NCI-H524 (cell line): ENCODE data around the gene UGT3A1.
"Not testable (repeated sequence)": the region's sequence is repeated elsewhere in the genome, so short reads cannot be mapped to it uniquely, and the experiment has no call there.

Source experiments
- DNase-seq, 2 experiments: peaks; one replicate each; lab custom pipeline; 2025; lab: John Stamatoyannopoulos, UW

UGT3A1 gene

GRCh38 chr5:35987776-35988175, 3.4 kb downstream of the UGT3A1 start:
- no peak for DNase-seq

- DNase-seq, result no peak
Measured at GRCh38 chr5:35979715-35980114, 11.5 kb downstream of the UGT3A1 start.

GRCh38 chr5:35976859-35977258, 14.3 kb downstream of the UGT3A1 start:
- not testable (repeated sequence) for DNase-seq

- no peak for DNase-seq
Measured at GRCh38 chr5:35974570-35974969, 16.6 kb downstream of the UGT3A1 start.

GRCh38 chr5:35971878-35972210, 19.3 kb downstream of the UGT3A1 start:
- no peak for DNase-seq

- no peak for DNase-seq
Measured at GRCh38 chr5:35971186-35971877, 19.9 kb downstream of the UGT3A1 start.

GRCh38 chr5:35963381-35963843, 27.8 kb downstream of the UGT3A1 start:
- peak in 1 of 2 experiments; percentile 27 for DNase-seq

GRCh38 chr5:35960328-35960727, 30.9 kb downstream of the UGT3A1 start:
- no peak for DNase-seq

GRCh38 chr5:35956429-35956828, 34.8 kb downstream of the UGT3A1 start:
- DNase-seq, result no peak

GRCh38 chr5:35954175-35954574, 37.0 kb downstream of the UGT3A1 start:
- DNase-seq, result no peak

- DNase-seq, result no peak
Measured at GRCh38 chr5:35947085-35947484, 44.1 kb downstream of the UGT3A1 start.

GRCh38 chr5:35939639-35940038, 51.6 kb downstream of the UGT3A1 start:
- no peak for DNase-seq

- peak in 1 of 2 experiments; percentile 15 for DNase-seq
Measured at GRCh38 chr5:35938568-35939227, 52.5 kb downstream of the UGT3A1 start, which contains the start of gene CAPSL. TSS of gene CAPSL (minus strand) at chr5:35938622. CDS start at chr5:35921120, 17,502 bp downstream.

- peak; percentile 77 to 84 for DNase-seq
Measured at GRCh38 chr5:35926389-35927051, 64.7 kb downstream of the UGT3A1 start.

GRCh38 chr5:35924950-35925722, 66.1 kb downstream of the UGT3A1 start:
- DNase-seq, result peak; percentile 69 to 90

- DNase-seq, result no peak
Measured at GRCh38 chr5:35924122-35924949, 66.9 kb downstream of the UGT3A1 start.

- DNase-seq, result peak; percentile 7 to 69
Measured at GRCh38 chr5:35922468-35922867, 68.7 kb downstream of the UGT3A1 start.

- no peak for DNase-seq
Measured at GRCh38 chr5:35921930-35922329, 69.3 kb downstream of the UGT3A1 start.

GRCh38 chr5:35920890-35921289, 70.3 kb downstream of the UGT3A1 start:
- peak; percentile 35 to 38 for DNase-seq

GRCh38 chr5:35919191-35919590, 72.0 kb downstream of the UGT3A1 start:
- no peak for DNase-seq

GRCh38 chr5:35908814-35909213, 82.4 kb downstream of the UGT3A1 start:
- DNase-seq, result no peak
